B cell (primary cell): Measurements from ENCODE around the gene MPND.

ENCODE experiments used
- CTCF ChIP-seq: fragments of 200-600 bp; IDR thresholded peaks from one replicate; pipeline ENCODE4 v1.8.0; 2022; ENCODE audit warnings: antibody characterized with exemption, mild to moderate bottlenecking
- EZH2 ChIP-seq: IDR thresholded peaks from 2 replicates; pipeline ENCODE4 v1.6.1; 2012; ENCODE audit warnings: borderline replicate concordance, low read depth, mild to moderate bottlenecking, moderate library complexity, low read length; ENCODE audit not compliant: insufficient read depth, poor library complexity, severe bottlenecking

GRCh38 chr19:4320419-4320818 is 22.9 kb upstream of the MPND start:
- TF ChIP-seq CTCF (no peak), EZH2 (no peak)
